VCaP (cell line): Measurements from ENCODE around the gene GABARAP.

ENCODE experiments used
- H3K27ac ChIP-seq: fragments of 450-650 bp; 2 replicates; pipeline ENCODE4 v1.5.1; 2017
- CTCF ChIP-seq: fragments of 450-650 bp; conservative IDR thresholded peaks from 2 replicates; pipeline ENCODE4 v1.5.1; 2017; ENCODE audit warnings: mild to moderate bottlenecking, moderate library complexity

Gene GABARAP

GRCh38 chr17:7228920-7229319 lies 13.3 kb downstream of the GABARAP start:
- H3K27ac ChIP-seq = no peak overlapping the region
- no peak for TF ChIP-seq CTCF

- TF ChIP-seq CTCF = no peak
Measured at GRCh38 chr17:7226721-7227710, 15.2 kb downstream of the GABARAP start.

GRCh38 chr17:7225711-7226331 lies 16.4 kb downstream of the GABARAP start:
- no peak overlapping the region for H3K27ac ChIP-seq
- TF ChIP-seq CTCF = no peak

More at GRCh38 chr17:7226721-7227710, 15.2 kb downstream of the GABARAP start:
- no peak overlapping the region for H3K27ac ChIP-seq

GRCh38 chr17:7224661-7225111 lies 17.6 kb downstream of the GABARAP start:
- no peak overlapping the region for H3K27ac ChIP-seq
- TF ChIP-seq CTCF = no peak

DNA sequence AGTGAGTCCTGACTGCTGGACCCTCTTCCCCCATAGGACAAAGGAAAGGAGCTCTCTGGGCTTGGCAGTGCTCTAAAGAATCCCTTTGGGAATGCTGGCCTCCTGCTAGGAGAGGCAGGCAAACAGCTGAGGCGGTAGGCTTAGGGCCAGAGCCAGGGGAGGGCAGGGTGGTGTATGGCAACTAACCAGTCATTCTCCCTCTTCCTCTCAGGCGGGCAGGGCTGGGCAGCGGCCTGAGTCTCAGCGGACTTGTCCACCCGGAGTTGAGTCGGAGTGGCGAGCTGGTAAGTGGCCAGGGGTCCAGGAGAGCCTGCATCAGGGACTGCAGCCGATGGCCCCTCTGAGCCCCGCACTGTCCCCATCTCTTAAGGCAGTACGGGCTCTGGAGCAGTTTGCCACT lies 18.1 kb downstream of the GABARAP start:
- TF ChIP-seq CTCF = no peak
- H3K27ac ChIP-seq = no peak overlapping the region

GRCh38 chr17:7223375-7223774 lies 18.9 kb downstream of the GABARAP start:
- no peak overlapping the region for H3K27ac ChIP-seq
- no peak for TF ChIP-seq CTCF

- H3K27ac ChIP-seq = no peak overlapping the region
- no peak for TF ChIP-seq CTCF
Measured at GRCh38 chr17:7222972-7223292, 19.3 kb downstream of the GABARAP start.
